ENCODE measurements around the gene KRT6B.
"Not testable (repeated sequence)": the region's sequence is repeated elsewhere in the genome, so short reads cannot be mapped to it uniquely, and the experiment has no call there.

The KRT6B gene

DNA sequence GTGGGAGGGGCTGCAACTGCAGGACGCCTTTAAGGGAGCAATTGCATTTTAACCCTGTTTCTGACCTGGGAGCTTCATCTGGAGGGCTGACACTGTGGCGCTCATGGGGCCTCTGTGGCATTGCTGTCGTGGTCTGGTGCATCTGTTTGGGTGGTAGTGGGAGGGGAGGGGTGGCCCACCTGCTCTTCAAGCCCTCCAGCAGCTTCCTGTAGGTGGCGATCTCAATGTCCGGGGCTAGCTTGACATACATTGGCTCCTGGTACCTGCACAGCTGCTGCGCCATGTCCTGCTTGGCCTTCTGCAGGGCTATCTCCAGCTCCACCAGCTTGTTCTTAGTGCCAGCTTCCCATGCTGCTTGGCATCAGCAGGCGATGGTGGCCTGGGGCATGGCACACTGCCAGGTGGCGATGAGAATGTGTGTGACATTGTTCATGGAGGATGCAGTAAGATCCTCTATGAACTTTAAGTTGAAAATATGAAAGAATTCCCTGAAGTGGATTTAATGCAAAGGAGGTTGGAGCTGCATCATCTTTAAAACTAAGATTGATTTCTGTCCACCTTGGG lies 38.1 kb downstream of the KRT6B start:
- ATAC-seq (no peak), DNase-seq (no peak)
- H3K4me1 Mint-ChIP-seq, result no peaks in the 10 kb centered on the region
- H3K27ac Mint-ChIP-seq, result no peak overlapping the region
- H3K4me3 Mint-ChIP-seq, result no peak overlapping the region
- peaks cover 17% of the 10 kb centered on the region for H3K27me3 Mint-ChIP-seq
- no peaks in the 10 kb centered on the region for H3K9me3 Mint-ChIP-seq

DNA sequence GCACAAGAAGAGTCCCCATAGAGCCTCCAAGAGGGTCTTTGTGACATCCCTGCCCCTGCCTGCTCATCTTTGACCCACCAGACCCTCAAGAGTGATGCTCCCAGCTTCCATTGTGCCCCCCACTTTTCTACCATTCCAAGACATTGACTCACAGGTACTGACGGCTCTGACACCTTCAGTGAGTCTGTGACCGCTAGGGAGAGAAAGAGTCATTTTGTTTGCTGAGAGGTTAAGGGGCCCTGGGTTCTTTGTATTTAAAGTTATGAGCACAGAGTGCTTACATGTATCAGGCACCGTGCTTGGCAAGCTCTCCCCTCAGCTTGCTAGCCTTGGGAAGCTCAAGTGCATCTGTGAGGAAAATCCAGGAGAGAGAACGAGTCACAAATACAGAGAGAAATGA lies 38.7 kb downstream of the KRT6B start:
- Mint-ChIP-seq H3K4me1 (no peaks in the 10 kb centered on the region), H3K9me3 (no peaks in the 10 kb centered on the region), H3K4me3 (no peak overlapping the region), H3K27me3 (peaks cover 17% of the 10 kb centered on the region), H3K27ac (no peak overlapping the region)
- DNase-seq (no peak), ATAC-seq (no peak)

DNA sequence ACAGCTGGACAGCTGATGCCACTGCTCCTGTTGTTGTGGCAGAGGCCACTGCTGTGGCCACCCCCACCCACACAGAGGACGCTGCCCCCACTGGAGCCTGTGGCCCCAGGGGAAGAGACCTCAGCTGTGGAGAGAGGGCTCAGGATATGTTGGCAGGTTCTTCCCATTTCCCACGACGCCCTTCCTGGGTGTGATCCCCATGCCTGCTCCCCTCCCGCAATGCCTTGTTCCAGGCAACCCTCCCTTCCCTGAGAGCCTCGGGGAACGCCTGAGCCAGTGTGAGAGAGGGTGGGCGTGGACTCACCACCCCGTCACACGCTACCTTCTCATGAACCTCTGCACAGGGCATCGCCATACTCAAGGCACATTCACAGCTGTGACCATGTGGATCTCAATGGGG lies 40.1 kb downstream of the KRT6B start:
- Mint-ChIP-seq H3K4me1 (no peaks in the 10 kb centered on the region), H3K4me3 (no peak overlapping the region), H3K27ac (no peak overlapping the region), H3K27me3 (peaks cover 23% of the 10 kb centered on the region), H3K9me3 (no peaks in the 10 kb centered on the region)
- ATAC-seq (no peak), DNase-seq (no peak)

DNA sequence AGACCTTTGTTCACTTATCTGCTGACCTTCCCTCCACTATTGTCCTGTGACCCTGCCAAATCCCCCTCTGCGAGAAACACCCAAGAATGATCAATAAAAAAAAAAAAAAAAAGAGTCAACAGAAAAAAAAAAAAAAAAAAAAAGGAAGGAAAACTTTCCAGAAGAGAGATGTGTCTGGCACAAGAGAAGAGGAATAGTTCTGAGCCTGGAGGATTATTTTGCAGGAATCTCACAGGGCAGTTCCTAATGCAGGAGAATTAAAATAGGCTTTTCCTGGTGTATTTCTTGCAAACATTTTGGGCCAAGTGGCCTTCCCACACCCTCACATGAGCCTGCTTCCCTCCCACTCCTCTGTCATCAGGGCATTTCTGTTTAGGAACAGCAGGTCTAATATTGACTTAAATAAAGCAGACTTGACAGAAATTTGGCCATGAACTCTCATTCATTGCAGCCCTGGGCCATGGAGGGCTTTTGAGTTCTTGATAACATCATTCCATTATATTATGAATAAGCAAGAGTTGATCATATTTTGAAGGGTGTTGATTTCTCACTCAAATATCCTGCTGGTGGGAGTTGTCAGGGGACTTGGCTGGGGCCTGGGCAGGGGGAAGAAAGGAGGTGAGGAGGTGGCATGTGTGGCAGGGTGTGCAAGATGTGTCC lies 41.2 kb downstream of the KRT6B start:
- not testable (repeated sequence) for H3K4me1 Mint-ChIP-seq, ATAC-seq, H3K27ac Mint-ChIP-seq, DNase-seq, H3K9me3 Mint-ChIP-seq, H3K4me3 Mint-ChIP-seq
- peaks cover 16% of the 10 kb centered on the region for H3K27me3 Mint-ChIP-seq

DNA sequence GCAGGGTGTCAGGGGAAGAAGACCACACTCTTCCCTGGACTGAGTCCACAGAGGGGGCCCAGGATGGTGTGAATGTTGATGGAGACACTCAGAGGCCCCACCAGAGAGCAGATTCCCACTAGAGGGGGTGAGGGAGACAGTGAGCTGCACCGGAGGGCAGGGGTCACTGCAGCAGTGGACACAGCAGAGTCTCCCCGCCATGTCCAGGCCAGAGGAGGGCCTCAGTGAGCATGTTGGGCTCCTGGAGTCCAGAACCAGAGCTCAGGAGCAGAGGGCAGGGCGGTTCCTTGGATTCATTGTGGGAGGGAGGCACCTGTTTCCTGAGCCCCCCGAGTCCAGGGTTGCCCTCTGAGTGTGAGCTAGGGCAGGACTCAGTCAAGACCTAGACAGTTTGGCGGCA lies 44.0 kb downstream of the KRT6B start:
- H3K27me3 Mint-ChIP-seq, result peaks cover 13% of the 10 kb centered on the region
- H3K27ac Mint-ChIP-seq, result peak overlapping the region in 1 of 2 donors; percentile 43
- H3K4me1 Mint-ChIP-seq, result no peaks in the 10 kb centered on the region
- H3K4me3 Mint-ChIP-seq, result no peak overlapping the region
- DNase-seq (no peak), ATAC-seq (no peak)
- H3K9me3 Mint-ChIP-seq, result no peaks in the 10 kb centered on the region

- Mint-ChIP-seq H3K27ac (peak within 1 kb of the TSS in 1 of 2 donors; percentile 4), H3K9me3 (no peaks in the 10 kb centered on the region), H3K4me1 (no peaks in the 10 kb centered on the region), H3K27me3 (peaks cover 6% of the 10 kb centered on the region), H3K4me3 (no peak within 1 kb of the TSS)
- ATAC-seq (no peak), DNase-seq (no peak)
Measured at GRCh38 chr12:52405922-52406385, 46.0 kb downstream of the KRT6B start, which contains the start of gene KRT82. Gene KRT82, minus strand, starts transcription at chr12:52406335. Its CDS starts 58 bp downstream, at chr12:52406277.

- Mint-ChIP-seq H3K9me3 (no peaks in the 10 kb centered on the region), H3K4me3 (no peak overlapping the region), H3K27me3 (peaks cover 6% of the 10 kb centered on the region), H3K4me1 (no peaks in the 10 kb centered on the region), H3K27ac (no peak overlapping the region)
- ATAC-seq (no peak), DNase-seq (no peak)
Measured at GRCh38 chr12:52404951-52405350, 47.0 kb downstream of the KRT6B start.

DNA sequence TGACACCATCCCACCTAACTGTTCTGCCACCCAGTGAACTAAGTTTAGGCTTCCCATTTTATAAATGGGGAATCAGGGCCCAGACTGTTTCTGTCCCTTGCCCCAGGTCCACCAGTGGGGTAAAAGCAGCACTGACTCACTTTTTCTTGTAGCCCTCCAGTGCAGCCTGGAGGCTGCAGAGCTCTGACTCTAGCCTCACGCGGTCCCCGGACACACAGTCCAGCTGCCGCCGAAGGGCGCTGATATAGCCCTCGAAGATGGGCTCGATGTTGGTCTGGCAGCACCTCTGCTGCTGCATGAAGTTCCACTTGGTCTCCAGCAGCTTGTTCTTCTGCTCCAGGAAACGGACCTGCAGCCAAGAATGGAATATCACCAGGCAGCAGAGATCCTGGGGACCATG lies 48.4 kb downstream of the KRT6B start:
- DNase-seq (no peak), ATAC-seq (no peak)
- Mint-ChIP-seq H3K4me1 (peaks cover 6% of the 10 kb centered on the region), H3K9me3 (no peaks in the 10 kb centered on the region), H3K27ac (no peak overlapping the region), H3K4me3 (no peak overlapping the region), H3K27me3 (peaks cover 6% of the 10 kb centered on the region)

DNA sequence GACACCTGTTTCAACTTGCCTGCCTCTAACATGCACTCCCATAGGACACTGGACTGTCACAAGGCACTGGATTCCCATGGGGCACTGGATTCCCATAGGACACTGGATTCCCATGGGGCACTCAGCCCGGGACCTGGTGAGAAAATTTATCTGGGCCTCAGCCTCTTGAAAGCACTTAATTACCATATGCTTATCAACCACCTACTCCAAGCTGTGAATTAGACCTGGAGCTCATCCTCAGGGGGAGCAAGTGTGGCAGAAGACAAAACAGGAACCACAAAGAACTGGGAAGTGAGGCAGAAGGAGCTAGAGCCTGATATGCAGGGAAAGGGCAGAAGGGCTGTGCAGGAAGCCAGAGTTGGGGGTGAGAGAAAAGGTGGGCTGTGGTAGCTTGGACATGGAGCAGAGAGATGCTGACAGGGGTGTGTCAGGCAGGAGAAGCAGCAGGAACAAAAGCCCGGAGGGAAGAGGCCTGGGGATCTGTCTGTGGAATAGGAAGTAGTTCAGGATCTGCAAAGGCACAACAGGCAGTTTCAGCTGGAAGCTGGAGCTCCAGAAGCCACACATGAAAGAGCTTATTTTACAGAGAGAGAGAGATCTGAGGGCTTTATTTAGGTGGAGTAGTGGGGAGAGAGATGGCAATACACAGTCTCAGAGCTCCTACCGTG lies 48.9 kb downstream of the KRT6B start:
- Mint-ChIP-seq H3K27ac (no peak overlapping the region), H3K4me1 (peaks cover 8% of the 10 kb centered on the region)
- no peak for DNase-seq

GRCh38 chr12:52402377-52402776 lies 49.6 kb downstream of the KRT6B start:
- H3K9me3 Mint-ChIP-seq, result no peaks in the 10 kb centered on the region
- peak overlapping the region in 1 of 2 donors; percentile 55 for H3K27ac Mint-ChIP-seq
- peaks cover 8% of the 10 kb centered on the region for H3K4me1 Mint-ChIP-seq
- H3K4me3 Mint-ChIP-seq, result no peak overlapping the region
- ATAC-seq (no peak), DNase-seq (no peak)
- H3K27me3 Mint-ChIP-seq, result no peaks in the 10 kb centered on the region

More for the DNA sequence above, 48.9 kb downstream of the KRT6B start:
- Mint-ChIP-seq H3K9me3 (no peaks in the 10 kb centered on the region), H3K4me3 (no peak overlapping the region), H3K27me3 (peaks cover 5% of the 10 kb centered on the region)
- no peak for ATAC-seq

DNA sequence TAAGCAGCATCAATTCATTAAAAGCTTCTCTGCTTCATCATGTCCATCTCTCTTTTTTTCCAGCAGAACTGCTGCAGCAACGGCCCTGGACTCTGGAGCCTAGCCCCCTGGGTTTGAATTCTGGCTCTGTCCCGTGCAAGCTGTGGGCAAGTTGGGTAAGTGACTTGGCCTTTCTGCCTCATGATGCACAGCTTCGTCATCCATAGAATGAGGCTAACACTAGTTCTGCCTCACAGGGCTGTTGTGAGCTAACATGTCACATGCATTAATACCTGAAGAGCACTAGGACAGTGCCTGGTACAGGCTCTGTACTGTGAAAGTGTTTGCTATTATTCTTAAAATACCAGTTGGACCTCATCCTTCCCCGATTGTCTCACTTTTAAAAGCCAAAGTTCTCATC lies 50.0 kb downstream of the KRT6B start:
- ATAC-seq (no peak), DNase-seq (no peak)
- peak overlapping the region; percentile 20 to 55 for H3K27ac Mint-ChIP-seq
- H3K9me3 Mint-ChIP-seq, result no peaks in the 10 kb centered on the region
- no peaks in the 10 kb centered on the region for H3K27me3 Mint-ChIP-seq
- no peak overlapping the region for H3K4me3 Mint-ChIP-seq
- H3K4me1 Mint-ChIP-seq, result peaks cover 8% of the 10 kb centered on the region

- DNase-seq (no peak), ATAC-seq (no peak)
- Mint-ChIP-seq H3K27ac (no peak overlapping the region), H3K9me3 (no peaks in the 10 kb centered on the region), H3K4me3 (no peak overlapping the region), H3K4me1 (peaks cover 8% of the 10 kb centered on the region), H3K27me3 (no peaks in the 10 kb centered on the region)
Measured at GRCh38 chr12:52401526-52401925, 50.4 kb downstream of the KRT6B start.

GRCh38 chr12:52400906-52401305 lies 51.0 kb downstream of the KRT6B start:
- Mint-ChIP-seq H3K4me1 (peaks cover 8% of the 10 kb centered on the region), H3K9me3 (no peaks in the 10 kb centered on the region), H3K27me3 (no peaks in the 10 kb centered on the region), H3K27ac (no peak overlapping the region), H3K4me3 (no peak overlapping the region)
- ATAC-seq (no peak), DNase-seq (no peak)

DNA sequence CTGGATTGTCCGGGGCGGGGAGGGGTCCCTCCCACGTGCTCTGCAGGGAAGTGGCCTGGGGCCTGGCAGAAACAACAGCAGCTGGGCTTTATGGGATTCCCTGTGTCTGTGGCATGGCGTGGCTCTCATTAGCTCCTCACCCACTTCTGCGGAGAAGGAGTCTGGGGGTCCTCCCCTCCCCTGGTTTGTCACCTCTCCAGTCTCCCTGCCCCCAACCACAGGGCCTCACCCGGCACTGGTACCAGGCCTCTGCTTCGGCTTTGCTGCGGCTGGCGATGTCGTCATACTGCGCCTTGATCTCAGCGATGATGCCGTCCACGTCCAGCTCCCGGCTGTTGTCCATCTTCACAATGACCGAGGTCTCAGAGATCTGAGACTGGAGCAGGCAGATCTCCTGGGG lies 52.2 kb downstream of the KRT6B start:
- no peak for ATAC-seq
- Mint-ChIP-seq H3K4me1 (peaks cover 8% of the 10 kb centered on the region), H3K27me3 (no peaks in the 10 kb centered on the region), H3K4me3 (no peak overlapping the region), H3K9me3 (no peaks in the 10 kb centered on the region), H3K27ac (no peak overlapping the region)
- no peak for DNase-seq

- ATAC-seq, result no peak
- Mint-ChIP-seq H3K27me3 (no peaks in the 10 kb centered on the region), H3K4me1 (peaks cover 8% of the 10 kb centered on the region), H3K4me3 (no peak overlapping the region), H3K27ac (no peak overlapping the region), H3K9me3 (no peaks in the 10 kb centered on the region)
- no peak for DNase-seq
Measured at GRCh38 chr12:52398176-52398575, 53.8 kb downstream of the KRT6B start.

GRCh38 chr12:52396656-52397055 lies 55.3 kb downstream of the KRT6B start:
- no peak overlapping the region for H3K4me3 Mint-ChIP-seq
- peak overlapping the region in 1 of 2 donors; percentile 60 for H3K27ac Mint-ChIP-seq
- ATAC-seq, result no peak
- H3K9me3 Mint-ChIP-seq, result no peaks in the 10 kb centered on the region
- DNase-seq, result no peak
- no peaks in the 10 kb centered on the region for H3K27me3 Mint-ChIP-seq
- peaks cover 8% of the 10 kb centered on the region for H3K4me1 Mint-ChIP-seq

All from stimulated activated naive CD8-positive, alpha-beta T cell treated with anti-CD3 and anti-CD28 coated beads, Interleukin-15, amount 100 ng/mL, for 72 hours (primary cell).